ENCODE results near the gene KREMEN1. TPM values are rescaled to one million over a fixed set of nuclear protein-coding genes. Genes with fewer than 3 reads are reported as not detected.

The KREMEN1 gene
- total RNA-seq, 1 donor from 2014 or later = 0.53 TPM

- no peak for DNase-seq (ENCODE audit: low read depth, low spot score)
Observed at GRCh38 chr22:29128891-29129807, 56.3 kb downstream of the KREMEN1 start.

- DNase-seq (ENCODE audit: low read depth, low spot score) = no peak
Observed at GRCh38 chr22:29129808-29130140, 56.9 kb downstream of the KREMEN1 start.

- DNase-seq (ENCODE audit: low read depth, low spot score) = no peak
Observed at GRCh38 chr22:29130476-29130875, 57.6 kb downstream of the KREMEN1 start.

- DNase-seq (ENCODE audit: low read depth, low spot score) = no peak
Observed at GRCh38 chr22:29133603-29134133, 60.8 kb downstream of the KREMEN1 start.

GRCh38 chr22:29134448-29134847 is 61.6 kb downstream of the KREMEN1 start:
- no peak for DNase-seq (ENCODE audit: low read depth, low spot score)

- DNase-seq (ENCODE audit: low read depth, low spot score) = no peak
Observed at GRCh38 chr22:29136782-29137700, 64.2 kb downstream of the KREMEN1 start.

- DNase-seq (ENCODE audit: low read depth, low spot score) = no peak
Observed at GRCh38 chr22:29138556-29139305, 65.9 kb downstream of the KREMEN1 start.

GRCh38 chr22:29139965-29140782 is 67.3 kb downstream of the KREMEN1 start:
- DNase-seq (ENCODE audit: low read depth, low spot score) = no peak

DNA sequence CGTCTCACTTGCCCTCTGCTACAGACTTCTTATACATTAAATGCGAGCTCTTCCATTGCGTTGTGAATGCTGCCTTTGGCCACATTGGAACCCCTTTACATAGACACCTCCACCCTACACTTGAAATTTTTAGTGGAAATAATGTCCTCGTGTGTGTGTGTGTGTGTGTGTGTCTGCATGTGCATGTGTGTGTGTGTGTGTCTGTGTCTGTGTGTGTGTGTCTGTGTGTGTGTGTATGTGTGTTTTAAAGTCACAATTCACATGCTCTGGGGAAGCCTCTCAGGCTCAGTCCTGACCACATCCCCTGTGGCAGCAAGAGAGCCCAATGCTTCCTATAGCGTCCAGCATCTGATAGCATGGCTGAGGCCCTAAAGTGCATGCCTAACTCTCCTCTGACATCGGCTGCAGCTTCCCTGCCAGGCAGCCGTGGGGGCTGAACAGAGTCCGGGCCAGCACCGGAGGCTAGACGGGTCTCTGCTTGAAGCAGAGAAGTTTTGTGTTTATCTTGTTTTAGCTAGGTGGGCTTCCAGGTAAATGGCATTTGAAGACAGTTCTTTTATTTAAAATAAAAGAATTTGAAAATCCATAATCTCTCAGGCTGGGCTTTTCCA is 68.3 kb downstream of the KREMEN1 start:
- DNase-seq (ENCODE audit: low read depth, low spot score) = no peak

DNA sequence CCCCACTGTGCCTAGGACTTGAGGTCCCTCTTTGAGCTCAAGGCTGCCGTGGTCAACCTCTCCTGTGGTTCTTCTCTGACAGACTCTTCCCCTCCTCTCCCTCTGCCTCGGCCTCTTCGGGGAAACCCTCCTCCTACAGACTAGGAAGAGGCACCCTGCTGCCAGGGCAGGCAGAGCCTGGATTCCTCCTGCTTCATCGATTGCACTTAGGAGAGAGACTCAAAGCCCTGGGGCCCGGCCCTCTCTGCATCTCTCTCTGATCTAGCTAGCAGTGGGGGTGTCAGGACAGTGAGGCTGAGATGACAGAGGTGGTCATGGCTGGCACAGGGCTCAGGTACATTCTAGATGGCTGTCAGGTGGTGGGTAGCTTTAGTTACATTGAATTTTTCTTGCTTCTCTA is 69.3 kb downstream of the KREMEN1 start:
- no peak for DNase-seq (ENCODE audit: low read depth, low spot score)

DNA sequence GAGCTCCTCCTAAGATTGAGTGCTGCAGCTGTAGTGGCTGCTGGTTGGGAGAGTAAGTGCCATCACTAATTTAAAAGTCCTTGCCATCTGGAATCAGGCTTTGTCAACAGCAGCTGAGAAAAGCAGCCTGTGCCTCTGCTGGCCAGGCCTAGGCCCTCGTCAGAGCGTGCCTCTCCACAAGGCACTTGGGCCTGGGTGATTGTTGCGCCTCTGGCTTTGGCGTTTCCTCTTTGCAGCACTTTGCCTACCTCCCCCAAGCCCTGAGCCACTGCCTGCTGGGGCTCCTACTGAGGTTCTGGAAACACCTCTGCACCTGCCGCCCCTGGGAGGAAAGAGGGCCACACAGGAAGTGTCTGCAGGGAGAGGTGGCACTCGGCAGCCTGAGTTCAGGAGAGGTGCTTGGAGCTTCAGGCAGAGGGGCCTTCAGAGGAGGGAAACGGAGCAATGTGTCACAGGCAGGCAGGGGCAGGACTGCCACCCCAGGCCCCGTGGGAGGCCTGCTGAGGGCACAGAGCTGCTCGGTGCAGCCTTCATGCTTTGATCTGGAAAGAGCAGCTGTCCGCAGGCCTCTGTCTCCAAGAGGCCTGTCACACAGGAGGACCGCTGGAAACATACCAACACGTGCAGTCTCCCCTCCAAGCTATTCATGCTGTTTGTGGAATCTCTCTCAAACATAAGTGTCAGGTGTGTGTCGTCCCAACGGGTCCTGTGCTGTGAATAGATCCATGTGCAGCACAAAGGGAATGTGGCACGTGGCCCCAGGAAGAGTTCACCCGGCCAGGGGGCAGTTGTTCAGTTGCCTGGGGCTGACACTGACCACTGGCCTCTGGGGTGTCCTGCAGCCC is 71.3 kb downstream of the KREMEN1 start:
- no peak for DNase-seq (ENCODE audit: low read depth, low spot score)

GRCh38 chr22:29144786-29145160 is 71.9 kb downstream of the KREMEN1 start:
- no peak for DNase-seq (ENCODE audit: low read depth, low spot score)

- DNase-seq (ENCODE audit: low read depth, low spot score) = no peak
Observed at GRCh38 chr22:29145321-29146072, 72.7 kb downstream of the KREMEN1 start.

DNA sequence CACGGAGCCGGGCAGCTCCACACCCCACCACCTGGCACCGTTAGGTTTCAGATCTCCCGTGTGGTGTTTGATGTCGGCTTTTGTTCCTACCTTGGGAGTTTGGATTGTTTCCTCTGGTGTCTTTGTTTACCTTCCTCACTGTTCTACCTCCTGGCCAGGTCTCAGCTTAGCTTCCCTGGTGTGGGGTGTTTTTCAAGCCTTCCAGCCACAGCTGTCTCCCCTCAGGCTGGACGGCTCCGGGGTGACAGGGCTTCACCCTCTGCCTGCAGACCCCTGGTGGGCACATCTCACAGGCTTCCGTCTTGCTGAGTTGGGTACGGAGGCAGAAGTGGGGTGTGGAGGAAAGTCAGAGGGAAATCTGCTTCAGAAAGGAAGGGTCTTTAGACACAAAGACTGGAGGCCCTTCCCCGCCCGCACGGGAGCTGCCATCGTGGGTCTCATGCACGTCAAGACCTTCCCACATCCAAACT is 73.3 kb downstream of the KREMEN1 start:
- DNase-seq (ENCODE audit: low read depth, low spot score) = no peak

- no peak for DNase-seq (ENCODE audit: low read depth, low spot score)
Observed at GRCh38 chr22:29146771-29147170, 73.9 kb downstream of the KREMEN1 start.

DNA sequence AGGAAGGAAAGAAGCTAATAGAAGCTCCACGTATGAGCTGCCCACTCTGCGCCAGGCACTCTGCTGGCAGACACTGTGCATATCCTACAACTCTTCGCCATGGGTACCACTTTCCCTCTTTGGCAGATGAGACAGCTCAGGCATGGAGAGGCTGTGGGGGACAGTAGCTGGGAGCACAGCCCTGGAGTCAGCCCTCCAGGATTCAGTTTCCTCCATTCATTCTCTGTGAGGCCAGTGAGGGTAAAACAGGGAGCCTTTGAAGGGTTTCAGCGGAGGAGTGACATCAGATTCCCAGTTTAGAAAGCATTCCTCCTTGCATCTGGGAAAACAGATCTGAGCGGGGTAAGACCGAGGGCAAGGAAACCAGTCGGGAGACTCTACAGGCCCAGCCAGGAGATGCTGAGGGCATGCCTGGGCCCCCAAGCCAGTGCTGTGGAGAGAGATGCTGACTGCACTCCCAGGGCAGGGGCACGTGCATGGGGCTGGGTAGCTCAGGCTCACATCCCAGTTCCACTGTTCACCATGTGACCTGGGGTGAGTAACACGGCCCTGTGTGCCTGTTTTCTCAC is 74.6 kb downstream of the KREMEN1 start:
- DNase-seq (ENCODE audit: low read depth, low spot score) = no peak

DNA sequence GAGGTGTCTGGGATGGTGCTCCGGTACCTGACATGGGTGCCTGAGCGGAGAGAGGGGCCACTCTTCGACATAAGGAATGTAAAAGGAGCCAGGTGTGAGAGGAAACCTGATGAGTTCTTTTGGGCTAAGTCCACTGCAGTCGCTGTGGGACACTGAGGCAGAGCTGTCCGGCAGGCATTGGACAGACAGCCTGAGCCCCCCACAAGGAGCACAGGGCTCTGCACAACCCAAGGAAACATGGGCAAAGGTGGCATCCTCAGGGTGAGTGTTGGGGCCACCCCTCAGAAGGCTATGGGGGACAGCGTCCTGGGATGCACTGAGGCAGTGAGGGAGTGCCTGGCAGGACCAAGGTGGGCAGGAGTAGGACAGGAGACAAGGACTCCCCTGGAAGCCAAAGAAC is 75.2 kb downstream of the KREMEN1 start:
- no peak for DNase-seq (ENCODE audit: low read depth, low spot score)

DNA sequence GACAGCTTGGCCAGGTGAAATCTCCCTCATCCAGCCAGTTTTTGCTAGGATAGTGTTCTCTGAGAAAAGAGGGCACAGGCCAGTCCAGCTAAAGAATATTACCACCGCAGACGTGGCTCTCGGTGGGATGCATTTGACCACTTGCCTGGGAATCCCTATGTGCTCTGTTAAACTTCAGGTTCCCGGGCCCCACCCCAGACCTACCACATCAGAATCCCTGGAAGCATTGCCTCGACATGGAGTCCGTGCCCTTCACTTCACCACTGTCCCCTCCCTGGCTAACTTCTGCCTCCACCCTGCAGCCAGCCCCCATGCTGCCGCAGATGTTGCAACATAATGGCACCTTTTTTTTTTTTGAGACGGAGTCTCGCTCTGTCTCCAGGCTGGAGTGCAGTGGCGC is 76.0 kb downstream of the KREMEN1 start:
- DNase-seq (ENCODE audit: low read depth, low spot score) = no peak
